T-helper 1 cell (primary cell): Measurements from ENCODE around the gene PRKG1.

Source experiments
- DNase-seq, 5 donors: peaks; one replicate each; pipeline ENCODE4 v3.0.0-alpha.2; 2012 to 2020

PRKG1 gene

DNA sequence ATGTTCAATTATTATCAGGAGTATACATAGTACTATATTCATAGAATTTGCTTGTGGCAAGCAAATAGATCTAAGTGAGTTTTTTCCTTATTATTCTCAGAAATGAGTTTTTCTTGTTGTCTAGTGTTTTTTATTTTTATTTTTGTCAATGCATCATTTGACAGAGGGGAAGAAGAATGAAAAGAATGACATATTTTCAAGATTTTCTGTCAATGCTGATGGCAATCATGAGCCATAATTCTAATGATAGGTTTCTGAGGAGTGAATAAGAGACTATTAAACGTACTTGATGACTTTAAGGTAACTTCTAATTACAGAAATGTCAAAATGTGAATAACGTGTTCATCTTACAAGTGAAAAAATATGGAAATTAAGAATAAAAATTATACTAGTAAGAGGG lies 769.7 kb downstream of the PRKG1 start:
- DNase-seq, result no peak

DNA sequence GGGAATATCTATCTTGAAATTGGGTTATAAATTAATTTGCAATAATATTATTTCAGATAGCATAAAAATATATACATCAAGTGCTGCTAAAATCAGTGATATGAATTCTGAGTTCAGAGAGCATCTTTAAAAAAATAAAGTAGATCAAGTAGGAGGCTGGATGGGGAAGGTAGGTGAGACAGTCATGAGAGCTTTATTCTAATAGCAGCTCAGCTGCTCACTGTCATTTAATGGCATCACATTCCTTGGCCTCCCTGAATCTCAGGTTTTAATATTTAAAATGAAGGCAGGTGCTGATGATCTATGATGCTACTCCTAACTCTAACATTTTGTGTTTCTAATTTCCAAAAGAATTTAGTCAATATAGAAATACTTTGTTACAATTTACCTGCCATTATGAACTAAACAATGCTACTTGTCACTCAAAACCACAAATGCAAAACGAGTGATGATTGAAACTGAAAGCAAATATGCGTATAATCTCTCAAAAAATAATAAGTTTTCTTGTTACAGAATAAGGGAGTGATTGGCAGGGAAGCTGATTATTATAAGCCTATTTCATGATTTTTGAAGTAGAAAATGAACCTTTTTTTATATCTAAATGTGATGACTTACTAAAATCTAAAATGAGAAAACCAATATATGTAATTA lies 772.7 kb downstream of the PRKG1 start:
- no peak for DNase-seq

- no peak for DNase-seq
These were observed 778.0 kb downstream of the PRKG1 start for GRCh38 chr10:51852297-51852696.

- DNase-seq, result no peak
These were observed 783.0 kb downstream of the PRKG1 start for GRCh38 chr10:51857305-51857704.

- DNase-seq, result no peak
These were observed 786.0 kb downstream of the PRKG1 start for GRCh38 chr10:51860257-51860656.

DNA sequence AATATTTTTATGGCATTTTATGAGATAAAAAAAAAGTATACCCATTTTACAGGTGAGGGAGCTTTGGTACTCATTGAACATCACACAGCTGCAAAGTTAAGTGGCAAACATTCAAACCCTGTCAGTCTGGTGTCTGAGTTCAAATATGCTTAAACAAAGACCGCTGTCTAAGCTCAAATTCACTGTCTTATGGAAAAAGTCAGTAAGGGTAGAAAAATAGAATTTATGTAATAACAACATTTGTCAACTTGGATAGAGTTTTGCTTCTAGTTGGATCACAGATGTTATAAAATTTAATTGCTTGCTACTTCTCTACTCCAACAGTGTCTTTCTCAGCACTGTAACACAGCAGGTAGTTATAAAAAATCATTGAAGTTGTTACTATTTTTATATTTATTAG lies 786.8 kb downstream of the PRKG1 start:
- DNase-seq, result no peak

DNA sequence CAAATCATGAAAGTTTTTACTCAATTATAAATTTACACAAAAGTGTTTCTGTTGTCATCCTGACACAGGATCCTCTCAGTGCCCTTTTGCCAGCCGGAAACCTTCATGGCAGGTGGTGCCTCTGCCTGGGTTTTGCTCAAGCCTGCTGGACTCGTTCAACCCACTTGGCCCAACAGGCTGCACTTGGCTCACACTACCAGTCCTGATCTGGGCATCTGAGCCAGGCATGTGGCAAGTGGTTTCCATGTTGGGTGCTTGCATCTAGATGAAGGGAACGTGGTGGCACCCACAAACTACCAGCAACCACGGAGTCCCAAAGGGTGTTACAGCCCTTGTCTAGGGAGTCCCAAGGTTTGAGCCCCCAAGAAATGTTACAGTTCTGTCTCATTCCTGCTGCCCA lies 787.4 kb downstream of the PRKG1 start:
- DNase-seq, result no peak

DNA sequence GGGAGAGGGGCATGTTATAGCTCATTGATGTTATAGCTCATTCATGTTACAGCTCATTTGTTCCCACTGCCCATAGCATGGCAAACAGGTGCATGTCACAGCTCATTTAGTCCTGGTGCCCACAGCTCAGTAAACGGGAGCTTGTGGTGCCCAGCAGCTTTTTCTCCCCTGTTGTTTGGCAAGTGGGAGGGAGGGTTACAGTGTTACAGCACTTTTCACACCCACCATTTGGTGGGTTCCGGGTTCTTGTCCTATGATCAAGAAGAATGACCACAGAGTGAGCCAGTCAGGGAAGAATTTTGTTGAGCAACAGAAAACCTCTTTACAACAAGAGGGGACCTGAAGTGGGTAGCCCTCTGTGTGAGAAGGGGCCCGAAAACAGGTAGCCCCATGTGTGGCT lies 787.9 kb downstream of the PRKG1 start:
- no peak for DNase-seq

DNA sequence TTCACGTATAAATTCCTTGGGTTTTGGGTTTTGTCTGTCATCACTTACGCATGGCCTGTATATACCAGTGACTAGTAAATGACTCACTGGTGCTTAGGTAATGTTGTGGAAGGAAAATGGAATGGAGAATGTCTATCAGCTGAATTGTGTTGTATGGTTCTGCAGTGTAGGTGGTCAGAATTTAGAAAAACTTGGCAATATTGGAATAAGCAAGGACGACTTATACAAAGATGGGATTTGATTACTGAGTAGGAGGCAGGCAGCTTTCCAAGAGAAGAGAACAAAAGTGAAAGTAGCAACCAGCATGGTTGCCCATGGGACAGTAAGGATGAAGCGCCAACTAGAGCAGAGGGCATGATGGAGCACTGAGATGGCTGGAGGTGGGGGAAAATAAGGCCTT lies 793.7 kb downstream of the PRKG1 start:
- DNase-seq, result no peak

DNA sequence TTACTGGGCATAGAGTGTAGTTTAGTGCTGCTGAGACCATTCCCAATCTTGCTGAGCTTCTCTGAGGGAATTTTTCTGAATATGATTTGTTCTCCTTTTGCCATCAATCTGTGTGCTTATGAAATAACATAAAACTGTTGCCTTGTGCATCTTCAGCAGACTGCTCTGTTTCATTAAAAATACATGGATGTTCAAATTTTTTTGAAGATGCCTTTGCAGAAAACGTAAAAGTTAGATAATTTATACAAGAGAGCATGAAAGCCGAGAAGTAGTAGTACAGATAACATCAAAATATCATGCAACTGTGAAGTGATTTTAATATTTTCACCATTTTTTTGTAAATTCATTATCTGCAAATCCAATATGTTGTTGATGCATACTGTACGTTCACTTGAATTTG lies 799.8 kb downstream of the PRKG1 start:
- DNase-seq, result no peak

- no peak for DNase-seq
These were observed 801.3 kb downstream of the PRKG1 start for GRCh38 chr10:51875610-51876009.

DNA sequence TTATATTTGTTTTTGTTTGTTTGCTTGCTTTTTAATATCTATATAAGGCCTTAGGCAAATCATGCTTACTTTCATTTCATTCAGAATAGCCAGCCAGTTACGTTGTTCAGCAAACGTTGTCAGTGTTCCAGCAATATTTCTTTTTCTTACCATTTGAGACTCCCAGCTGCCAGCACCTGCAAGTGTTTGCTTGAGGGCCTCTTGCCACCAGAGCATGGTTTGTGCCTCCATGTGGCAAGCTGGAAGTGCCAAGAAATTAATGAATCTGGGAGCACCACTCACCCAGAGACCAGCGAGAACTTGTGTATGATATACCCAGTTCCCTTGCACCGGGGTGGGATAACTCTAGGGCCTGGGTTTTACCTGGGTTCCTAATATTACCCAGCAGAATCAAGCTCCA lies 802.2 kb downstream of the PRKG1 start:
- no peak for DNase-seq

GRCh38 chr10:51876979-51877378 lies 802.7 kb downstream of the PRKG1 start:
- DNase-seq, result no peak

DNA sequence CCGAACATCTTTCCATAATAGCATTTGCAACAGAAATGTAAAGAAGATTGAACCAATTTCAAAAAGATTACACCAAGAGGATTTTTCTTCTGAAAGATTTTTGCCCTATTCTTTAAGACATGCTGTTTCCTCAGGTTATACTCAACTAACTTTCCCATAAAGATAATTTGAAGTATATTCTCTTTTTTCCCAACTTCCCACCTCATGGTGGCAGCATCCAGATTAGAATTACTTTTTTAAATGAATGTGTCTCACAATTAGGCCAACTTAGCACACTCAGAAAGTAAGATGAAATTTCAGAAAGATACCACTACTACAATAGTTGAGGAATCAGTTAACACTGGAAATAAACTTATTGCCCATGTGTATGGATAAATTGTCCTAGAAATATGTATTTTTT lies 803.3 kb downstream of the PRKG1 start:
- no peak for DNase-seq

GRCh38 chr10:51878695-51879094 lies 804.4 kb downstream of the PRKG1 start:
- no peak for DNase-seq

DNA sequence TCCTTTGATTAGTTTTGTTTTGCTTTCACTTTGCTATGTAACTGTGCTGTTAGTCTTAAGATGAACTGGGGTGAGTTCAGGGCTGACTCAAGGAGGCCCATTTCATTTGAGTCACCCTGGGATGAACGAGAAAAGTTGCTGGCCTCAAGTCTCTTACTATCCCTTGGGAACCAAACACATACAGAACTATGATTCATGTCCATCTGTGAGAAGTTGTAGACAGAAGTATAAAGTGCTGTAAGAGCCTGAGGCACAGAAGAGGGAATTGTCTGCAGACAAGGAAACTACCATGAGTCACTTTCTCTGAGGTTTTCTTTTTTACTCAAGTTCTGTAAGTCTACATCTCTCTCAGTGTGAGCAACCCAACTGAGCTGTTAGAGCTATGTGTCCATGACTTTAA lies 805.0 kb downstream of the PRKG1 start:
- DNase-seq, result peak in 1 of 5 donors; percentile 54

- no peak for DNase-seq
These were observed 806.9 kb downstream of the PRKG1 start for GRCh38 chr10:51881213-51881612.

DNA sequence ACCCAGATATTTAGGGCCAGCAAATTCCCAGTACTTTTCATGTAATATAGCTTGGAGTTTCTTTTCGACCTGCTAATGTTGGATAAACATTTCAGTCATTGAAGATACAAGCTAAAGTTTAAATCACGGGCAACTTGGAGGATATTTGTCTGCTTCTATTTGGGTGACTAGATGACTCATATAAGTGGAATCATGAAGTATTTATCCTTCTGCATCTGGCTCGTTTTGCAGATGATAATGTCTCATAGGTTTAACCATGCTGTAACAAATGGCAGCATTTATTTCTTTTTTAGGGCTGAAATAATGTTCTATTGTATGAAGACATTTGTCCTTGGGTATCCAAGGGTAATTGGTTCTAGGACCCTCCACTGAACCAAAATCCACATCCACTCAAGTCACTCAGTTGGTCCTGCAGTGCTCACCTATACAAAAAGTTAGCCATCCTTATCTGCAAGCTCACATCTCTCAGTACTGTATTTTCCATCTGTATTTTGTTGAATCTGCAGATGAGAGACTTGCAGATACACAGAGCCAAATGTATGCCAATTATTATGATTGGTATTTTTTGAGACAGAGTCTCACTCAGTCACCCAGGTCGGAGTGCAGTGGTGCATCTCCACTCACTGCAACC lies 812.3 kb downstream of the PRKG1 start:
- no peak for DNase-seq

DNA sequence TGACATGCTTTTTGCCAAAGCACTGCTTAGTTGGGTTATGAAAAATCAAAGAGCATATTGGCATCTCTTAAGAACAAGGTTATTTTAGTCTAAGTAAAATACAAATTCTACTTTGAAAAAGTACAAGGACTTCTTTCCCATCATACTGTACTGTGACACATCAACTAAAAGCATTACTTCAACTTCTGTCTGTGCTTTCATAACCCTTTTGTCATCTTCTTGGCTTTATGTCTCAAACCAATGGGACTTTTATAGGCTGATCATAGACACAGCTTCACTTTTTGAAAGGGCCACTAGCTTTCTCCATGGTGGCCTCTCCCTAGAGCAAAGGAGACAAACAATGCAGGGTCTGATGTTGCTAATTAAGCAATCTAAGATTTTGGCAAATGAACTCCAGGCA lies 814.0 kb downstream of the PRKG1 start:
- DNase-seq, result no peak

DNA sequence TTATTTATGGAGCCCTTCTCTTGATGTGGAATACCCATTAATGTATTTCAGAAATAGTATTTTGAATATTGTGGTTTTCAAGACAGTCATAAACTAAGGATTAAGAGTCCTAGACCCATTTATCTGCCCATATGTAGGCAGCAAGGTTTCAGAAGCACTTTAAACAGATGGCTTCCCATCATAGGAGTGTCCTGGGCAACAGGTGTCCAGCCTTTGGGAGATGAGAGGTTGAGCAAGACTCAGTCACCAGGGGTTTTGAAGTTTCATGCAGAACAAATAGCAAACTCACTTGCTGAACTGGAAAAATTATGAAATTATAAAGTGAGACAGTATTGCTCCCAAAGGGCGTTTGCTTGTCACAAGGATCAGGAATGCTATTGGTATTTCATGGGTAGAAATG lies 818.0 kb downstream of the PRKG1 start:
- no peak for DNase-seq

- DNase-seq, result peak in 1 of 5 donors; percentile 17
These were observed 818.8 kb downstream of the PRKG1 start for GRCh38 chr10:51892965-51893658.

- no peak for DNase-seq
These were observed 820.7 kb downstream of the PRKG1 start for GRCh38 chr10:51894771-51895578.

DNA sequence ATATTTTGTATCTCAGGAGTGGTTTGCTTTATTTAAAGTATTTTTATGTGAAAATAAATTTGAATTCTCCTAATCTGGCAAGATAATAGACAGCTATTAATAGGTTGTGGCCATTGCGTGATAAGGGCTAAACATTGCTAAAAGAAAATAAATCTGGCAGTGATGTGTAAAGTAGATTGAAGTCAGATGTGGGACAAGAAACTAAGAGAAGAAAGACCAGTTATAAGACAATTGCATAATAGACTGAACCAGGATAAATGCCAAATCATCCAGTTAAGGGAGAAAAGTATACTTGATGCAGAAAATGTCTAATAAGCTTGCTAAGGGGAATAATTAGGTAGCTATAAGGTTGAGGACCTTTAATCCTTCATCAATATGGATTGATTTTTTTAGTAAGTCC lies 822.6 kb downstream of the PRKG1 start:
- DNase-seq, result no peak

GRCh38 chr10:51897560-51897959 lies 823.3 kb downstream of the PRKG1 start:
- no peak for DNase-seq
